Ishikawa (cell line): Measurements from ENCODE around the gene FGR.

ENCODE experiments used
- CEBPB ChIP-seq: IDR thresholded peaks from 2 replicates; pipeline ENCODE4 v1.6.1; 2012
- CREB1 ChIP-seq: IDR thresholded peaks from 2 replicates; pipeline ENCODE4 v1.6.1; 2012; ENCODE audit warnings: low read depth
- EP300 ChIP-seq: IDR thresholded peaks from 2 replicates; pipeline ENCODE4 v1.6.1; 2012; ENCODE audit warnings: borderline replicate concordance
- FOXM1 ChIP-seq: IDR thresholded peaks from 2 replicates; pipeline ENCODE4 v1.6.1; 2012; ENCODE audit warnings: low read depth, borderline replicate concordance
- MAX ChIP-seq: IDR thresholded peaks from 2 replicates; pipeline ENCODE4 v1.6.1; 2012
- NFIC ChIP-seq: IDR thresholded peaks from 2 replicates; pipeline ENCODE4 v1.6.1; 2012
- RAD21 ChIP-seq: IDR thresholded peaks from 2 replicates; pipeline ENCODE4 v1.6.1; 2012; ENCODE audit warnings: low read depth
- REST ChIP-seq: IDR thresholded peaks from 2 replicates; pipeline ENCODE4 v1.6.1; 2012; ENCODE audit warnings: low read depth, mild to moderate bottlenecking
- TAF1 ChIP-seq: IDR thresholded peaks from 2 replicates; pipeline ENCODE4 v1.6.1; 2012; ENCODE audit warnings: low read depth, mild to moderate bottlenecking
- TCF12 ChIP-seq: IDR thresholded peaks from 2 replicates; pipeline ENCODE4 v1.6.1; 2012; ENCODE audit warnings: low read depth
- YY1 ChIP-seq: IDR thresholded peaks from 2 replicates; pipeline ENCODE4 v1.6.1; 2012; ENCODE audit warnings: low read depth
- ZBTB7A ChIP-seq: IDR thresholded peaks from 2 replicates; pipeline ENCODE4 v1.6.1; 2012; ENCODE audit warnings: low read depth

GRCh38 chr1:27592931-27593677 lies 41.9 kb downstream of the FGR start:
- TF ChIP-seq CREB1 (no peak), TAF1 (no peak), YY1 (no peak), ZBTB7A (no peak), RAD21 (no peak), EP300 (no peak), MAX (no peak), FOXM1 (no peak), REST (no peak), TCF12 (no peak), NFIC (no peak), CEBPB (no peak)
